Measurements from ENCODE around the gene DNMT1.
"Not testable (repeated sequence)": the region's sequence is repeated elsewhere in the genome, so short reads cannot be mapped to it uniquely, and the experiment has no call there.

DNMT1 gene
- total RNA-seq: 183 to 229 reads per million in 2 donors

DNA sequence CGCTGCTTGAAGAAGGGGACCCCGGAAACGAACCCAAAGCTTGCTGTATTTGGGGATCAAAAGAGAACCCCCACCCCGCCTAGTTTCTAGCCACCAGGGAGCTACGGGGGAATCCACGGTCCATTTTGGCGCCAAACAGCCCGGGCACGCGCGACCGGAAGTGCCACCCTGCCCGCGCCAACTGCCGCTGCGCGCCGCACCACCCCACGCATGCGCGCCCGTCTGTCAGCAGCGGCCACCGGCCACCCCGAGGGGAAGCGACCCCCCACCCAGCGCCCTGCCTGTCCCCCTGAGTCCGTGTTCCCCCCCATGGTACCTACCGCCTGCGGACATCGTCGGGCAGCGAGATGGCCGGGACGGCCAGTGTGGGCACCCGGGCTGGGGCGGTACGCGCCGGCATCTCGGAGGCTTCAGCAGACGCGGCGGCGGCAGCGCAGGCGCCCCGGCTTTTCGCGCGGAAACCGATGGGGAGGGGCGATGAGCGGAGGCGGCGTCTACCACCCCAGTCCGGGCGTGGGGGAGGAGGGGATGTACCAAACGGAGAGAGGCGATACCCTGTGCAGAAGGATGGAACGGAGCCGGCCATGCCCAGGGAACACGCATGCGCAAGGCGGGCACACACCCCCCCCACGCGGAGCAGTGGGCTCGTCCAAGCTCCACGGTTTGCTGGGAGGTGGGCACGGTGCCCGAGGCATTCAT, at the start of gene DNMT1:
Gene DNMT1 (minus strand): TSS at position 454 of the 699 bp plus-strand sequence. CDS start 54 bp downstream, at position 400.
- DNase-seq: peak; percentile 86 to 98 (median 94)

DNA sequence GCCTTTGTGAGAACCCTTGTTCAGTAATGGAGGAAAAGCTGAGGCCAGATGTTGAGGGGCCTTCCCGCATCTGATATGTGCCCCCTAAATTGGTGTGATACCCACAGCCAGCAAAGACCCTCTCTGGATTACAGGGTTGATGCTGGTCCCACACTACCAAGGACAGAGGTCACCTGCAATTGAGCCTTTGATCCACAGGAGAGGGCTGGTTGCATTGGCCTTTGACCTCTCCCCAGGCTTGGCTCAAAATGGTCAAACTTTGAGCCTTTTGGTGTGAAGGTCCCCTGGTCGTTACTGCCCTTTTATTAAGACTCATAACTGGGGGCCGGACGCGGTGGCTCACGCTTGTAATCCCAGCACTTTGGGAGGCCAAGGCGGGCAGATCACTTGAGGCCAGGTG, 48.9 kb upstream of the DNMT1 start:
- DNase-seq: no peak

DNA sequence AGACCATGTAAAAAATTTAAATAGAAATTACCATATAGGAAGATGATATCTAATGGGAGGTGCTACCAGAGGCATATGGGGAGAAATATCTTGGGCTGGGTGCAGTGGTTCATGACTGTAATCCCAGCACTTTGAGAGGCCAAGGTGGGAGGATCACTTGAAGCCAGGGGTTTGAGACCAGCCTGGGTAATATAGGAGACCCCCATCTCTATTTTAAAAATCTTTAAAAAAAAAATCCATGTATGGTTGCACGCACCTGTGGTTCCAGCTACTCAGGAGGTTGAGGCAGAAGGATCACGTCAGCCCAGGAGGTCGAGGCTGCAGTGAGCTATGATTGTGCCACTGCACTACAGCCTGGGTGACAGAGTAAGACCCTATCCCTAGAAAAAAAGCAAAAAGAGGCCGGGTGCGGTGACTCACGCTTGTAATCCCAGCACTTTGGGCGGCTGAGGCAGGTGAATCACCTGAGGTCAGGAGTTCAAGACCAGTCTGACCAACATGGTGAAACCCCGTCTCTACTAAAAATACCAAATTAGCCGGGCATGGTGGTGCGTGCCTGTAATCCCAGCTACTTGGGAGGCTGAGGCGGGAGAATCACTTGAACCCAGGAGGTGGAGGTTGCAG, 47.2 kb upstream of the DNMT1 start:
- DNase-seq: not testable (repeated sequence)

DNA sequence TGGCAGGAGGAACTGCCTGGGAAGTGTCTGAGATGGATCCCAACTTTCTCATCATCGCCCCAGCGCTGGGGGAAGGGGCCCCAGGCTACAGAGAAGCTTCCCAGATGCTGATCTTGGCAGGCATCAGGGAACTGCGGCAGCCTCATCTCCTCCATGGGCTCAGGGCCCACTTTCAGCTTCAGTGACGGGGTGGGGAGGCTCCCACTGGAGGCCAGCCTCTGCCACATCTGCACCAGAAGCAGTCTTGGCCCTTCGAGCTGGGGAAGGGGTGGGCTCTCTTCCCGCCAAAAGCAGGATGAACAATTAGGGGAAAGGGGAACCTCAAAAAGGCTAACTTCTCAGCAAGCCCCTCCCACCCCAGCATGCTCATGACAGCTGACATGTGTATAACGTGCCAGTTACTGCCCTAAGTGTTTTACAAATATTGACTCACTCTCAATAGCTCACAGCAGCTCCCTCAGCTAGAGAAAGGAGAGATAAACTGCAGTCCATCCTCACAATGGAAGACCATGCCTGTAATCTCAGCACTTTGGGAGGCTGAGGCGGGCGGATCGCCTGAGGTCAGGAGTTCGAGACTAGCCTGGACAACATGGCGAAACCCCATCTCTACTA, 43.5 kb upstream of the DNMT1 start:
- DNase-seq: peak in 1 of 5 experiments; percentile 37

DNA sequence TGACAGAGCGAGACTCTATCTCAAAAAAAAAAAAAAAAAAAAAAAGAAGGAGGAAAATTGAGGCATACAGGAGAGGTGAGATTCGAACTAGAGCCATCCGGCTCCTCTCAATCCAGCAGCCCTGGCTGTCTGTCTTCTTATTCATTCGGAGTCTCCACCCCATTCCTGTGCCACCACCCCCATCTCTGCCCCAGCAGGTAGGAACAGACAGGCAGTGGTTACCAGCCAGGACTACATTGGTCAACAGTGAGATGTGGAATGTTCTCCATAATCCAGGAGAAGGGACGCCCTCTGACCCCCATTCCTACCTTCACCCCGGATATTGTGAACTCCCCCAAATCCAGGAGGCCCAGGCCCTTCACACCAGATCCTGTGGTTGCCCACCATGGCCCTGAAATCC, 42.9 kb upstream of the DNMT1 start:
- no peak for DNase-seq

DNA sequence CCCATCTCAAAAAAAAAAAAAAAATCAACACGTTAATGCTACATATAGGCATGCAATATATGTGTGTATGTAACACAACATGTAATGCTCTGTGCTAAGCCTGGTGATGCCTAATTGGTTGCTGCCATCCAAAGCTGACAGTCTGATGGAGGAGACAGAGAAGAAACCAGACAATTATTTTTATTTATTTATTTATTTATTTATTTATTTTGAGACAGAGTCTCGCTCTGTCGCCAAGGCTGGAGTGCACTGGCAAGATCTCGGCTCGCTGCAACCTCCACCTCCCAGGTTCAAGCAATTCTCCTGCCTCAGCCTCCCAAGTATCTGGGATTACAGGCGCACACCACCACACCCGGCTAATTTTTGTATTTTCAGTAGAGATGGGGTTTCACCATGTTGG, 40.7 kb upstream of the DNMT1 start:
- DNase-seq: not testable (repeated sequence)

DNA sequence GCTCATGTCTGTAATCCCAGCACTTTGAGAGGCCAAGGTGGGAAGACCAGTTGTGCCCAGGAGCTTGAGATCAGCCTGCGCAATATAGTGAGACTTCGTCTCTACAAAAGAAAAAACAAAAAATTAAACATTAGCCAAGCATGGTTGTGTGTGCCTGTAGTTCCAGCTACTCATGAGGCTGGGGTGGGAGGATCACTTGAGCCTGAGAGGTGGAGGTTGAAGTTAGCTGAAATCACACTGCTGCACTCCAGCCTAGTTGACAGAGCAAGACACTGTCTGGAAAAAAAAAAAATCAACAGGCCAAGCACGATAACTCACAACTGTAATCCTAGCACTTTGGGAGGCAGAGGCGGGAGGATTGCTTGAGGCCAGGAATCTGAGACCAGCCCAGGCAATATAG, 40.2 kb upstream of the DNMT1 start:
- no peak for DNase-seq

DNA sequence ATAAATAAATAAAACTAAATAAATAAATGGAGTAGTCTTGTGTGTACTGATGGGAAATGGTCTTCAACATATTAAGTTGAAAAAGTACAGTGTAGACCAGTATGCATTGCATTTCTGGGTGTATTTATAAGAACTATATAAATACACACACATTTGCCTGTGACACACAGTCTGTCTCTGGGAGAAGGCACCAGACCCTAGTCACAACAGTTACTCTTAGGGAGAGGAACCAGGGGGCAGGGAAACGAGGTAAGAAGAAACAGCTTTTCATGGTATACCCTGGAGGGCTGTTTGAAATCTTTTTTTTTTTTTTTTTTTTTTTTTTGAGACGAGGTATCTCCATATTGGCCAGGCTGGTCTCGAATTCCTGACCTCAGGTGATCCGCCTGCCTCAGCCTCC, 39.2 kb upstream of the DNMT1 start:
- DNase-seq: no peak

DNA sequence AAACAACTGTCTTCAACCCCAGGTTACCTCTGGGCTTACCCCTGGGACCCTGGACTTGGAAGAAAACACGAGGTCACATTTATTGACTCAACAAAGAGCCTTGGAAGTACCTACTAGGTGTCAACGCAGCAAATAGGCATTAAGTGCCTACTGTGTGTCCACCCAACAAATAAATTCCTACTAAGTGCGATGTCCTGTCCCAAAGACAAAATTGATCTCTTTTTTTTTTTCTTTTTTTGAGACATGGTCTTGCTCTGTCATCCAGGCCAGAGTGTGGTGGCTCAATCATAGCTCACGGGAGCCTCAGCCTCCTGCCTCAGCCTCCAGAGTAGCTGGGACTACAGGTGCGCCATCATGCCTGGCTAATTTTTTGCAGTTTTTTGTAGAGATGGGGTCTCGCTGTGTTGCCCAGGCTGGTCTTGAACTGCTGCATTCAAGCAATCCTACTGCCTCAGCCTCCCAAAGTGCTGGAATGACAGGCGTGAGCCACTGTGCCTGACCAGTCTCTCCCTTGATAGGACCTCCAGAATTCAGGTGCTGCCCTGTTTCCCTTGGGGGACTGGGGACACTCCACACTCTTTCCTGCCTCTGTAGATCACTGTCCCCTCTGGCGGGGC, 37.0 kb upstream of the DNMT1 start:
- no peak for DNase-seq

DNA sequence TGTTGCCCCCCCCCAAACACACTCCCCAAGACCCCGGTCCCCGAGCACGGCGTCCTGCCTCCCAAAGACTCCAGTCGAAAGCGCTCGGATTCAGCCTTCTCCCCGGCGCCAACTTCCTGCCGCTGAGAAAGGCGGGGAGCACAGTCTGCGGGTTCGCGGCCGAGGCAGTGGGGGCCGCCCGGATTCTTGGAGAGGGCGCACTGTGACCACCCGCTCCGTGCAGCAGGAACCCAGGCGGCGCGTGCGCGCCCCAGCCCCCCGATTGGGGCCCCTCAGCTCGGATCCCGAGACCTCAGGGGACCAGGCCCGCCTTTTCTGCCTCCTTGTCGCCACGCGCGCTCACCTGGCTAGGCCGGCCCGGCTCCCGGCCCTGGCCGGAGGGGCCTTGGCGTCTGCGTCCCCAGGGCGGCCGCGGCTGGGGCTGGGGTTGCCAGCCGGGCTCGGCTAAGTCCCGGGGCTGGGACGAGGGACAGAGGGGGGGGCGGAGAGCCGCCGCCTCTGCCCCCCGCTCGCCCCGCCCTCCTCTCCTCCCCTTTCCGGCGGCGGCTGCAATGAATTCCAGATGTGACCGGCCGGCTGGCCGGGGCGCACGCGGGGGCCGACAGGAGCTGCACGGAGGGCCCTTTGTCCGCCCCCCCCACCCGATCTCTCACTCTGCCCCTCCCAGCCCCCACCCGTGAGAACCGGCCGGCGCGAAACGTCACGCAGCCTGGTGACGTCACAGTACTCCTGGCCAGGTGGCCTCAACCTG, 36.3 kb upstream of the DNMT1 start, which contains the start of gene S1PR2:
Gene S1PR2 (minus strand): TSS at position 471 of the 751 bp plus-strand sequence. CDS start 6,426 bp downstream, outside the sequence.
- peak; percentile 54 to 71 (median 68) for DNase-seq

DNA sequence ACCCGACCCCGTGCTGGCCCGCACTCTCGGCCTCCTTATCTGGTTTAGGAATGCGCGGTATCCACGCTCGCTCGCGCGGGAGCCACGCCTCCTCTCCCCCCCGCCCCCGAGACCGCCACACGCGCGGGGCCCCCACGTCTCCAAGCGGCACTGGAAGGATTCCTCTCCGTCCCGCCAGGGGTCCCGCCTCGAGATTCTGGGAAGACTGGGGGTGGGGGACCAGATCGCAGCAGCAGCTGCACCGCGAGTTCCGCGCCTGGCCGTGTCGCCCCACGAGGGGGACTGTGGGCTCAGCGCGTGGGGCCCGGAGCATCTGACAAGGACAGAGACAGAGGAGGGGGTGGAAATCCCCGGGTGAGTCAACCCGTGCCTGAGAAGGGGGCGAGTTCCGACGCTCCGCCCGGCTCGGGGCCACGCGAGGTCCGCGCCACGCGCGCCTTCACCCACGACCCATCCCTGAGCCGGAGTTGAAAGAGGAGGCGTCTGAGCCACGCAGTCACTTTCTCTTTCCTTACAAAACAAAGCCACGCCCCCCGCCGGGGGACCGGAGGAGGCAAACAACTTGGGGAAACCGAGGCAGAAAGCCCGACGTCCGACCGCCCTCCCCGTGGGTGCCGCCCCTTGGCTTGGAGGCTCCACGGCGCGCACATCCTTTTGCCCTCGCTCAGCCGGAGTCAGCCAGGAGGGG, 35.6 kb upstream of the DNMT1 start:
- DNase-seq: peak; percentile 41 to 73 (median 55)

DNA sequence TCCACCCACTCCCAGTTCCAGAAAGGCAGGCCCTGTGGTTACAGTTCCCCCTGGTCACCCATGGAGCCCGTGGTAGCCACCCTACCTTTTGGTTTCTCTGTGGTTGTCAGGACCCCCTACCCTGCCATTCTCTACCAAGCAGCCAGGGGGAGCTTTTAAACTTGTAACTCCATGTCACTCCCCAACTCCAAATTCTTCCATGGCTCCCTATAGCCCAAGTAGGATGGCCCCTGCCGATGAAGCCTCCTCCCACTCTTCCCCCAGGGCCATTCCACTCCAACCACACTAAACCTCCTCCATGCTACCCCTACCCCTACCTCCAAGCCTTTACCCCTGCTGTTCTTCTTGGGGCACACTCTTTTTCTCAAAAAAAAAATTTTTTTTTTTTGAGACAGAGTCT, 34.2 kb upstream of the DNMT1 start:
- DNase-seq: peak in 4 of 5 experiments; percentile 3 to 62 (median 30)

DNA sequence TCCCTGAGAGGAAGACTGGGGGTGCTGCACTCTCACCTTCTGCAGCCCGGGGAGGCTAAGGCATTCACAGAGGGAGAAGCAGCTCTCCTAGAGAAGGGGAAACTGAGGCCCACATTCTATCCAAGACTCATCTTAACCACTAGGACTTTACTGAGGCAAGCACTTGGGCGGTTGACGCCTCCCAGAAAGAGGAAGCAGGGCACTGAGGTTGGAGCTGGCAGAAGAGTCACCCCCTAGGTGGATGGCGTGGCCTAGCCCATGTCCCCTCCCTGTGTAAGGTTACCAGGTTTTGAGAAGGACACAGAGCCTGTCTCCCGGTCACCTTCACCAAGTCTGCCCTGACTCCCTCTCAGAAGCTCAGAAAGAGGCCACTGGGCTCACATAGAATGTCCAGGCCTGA, 33.6 kb upstream of the DNMT1 start:
- DNase-seq: no peak

DNA sequence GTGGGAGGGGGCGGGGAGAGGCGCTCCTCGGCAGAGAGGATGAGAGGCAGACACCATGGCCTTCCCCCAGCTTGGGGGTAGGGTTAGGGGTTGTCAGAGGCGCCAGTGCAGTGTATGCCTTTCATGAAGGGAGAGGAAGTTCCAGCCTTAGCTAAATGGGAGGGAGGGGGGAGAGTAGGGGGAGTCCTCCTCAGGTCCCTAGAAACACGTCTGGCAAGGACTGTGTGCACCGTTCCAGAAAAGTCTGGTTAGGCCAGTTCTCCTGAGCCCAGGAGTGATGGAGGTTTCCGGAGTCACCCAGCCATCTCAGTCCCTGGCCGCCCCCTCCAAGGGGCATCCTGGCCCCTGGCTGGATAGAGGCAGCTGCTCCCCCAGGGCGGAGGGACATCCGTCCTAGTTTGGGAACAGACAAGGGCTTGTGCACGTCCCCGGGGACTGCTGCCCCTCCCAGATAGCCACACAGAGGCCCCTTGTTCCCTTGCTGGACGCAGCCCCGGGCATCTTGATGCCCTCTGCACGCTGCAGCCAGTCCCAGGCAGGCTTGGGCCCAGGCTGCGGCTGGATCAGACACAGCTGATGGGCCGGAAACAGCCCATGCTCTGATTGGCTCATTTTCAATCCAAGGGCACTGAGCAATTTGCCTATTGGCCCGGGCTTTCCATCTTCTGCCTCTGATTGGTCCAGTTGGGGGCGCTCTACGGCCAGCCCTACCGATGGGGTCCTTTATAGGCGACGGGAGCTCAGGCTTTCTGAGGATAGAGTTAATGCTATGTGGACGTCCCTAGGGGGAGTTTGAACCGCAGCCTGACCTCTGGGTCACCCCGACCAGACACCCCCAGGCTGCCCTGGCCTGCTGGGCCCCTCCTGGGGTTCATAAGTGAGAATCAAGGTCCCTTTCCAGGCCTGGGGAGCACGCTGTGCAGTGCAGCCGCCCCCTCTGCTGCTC, 32.5 kb upstream of the DNMT1 start:
- no peak for DNase-seq

DNA sequence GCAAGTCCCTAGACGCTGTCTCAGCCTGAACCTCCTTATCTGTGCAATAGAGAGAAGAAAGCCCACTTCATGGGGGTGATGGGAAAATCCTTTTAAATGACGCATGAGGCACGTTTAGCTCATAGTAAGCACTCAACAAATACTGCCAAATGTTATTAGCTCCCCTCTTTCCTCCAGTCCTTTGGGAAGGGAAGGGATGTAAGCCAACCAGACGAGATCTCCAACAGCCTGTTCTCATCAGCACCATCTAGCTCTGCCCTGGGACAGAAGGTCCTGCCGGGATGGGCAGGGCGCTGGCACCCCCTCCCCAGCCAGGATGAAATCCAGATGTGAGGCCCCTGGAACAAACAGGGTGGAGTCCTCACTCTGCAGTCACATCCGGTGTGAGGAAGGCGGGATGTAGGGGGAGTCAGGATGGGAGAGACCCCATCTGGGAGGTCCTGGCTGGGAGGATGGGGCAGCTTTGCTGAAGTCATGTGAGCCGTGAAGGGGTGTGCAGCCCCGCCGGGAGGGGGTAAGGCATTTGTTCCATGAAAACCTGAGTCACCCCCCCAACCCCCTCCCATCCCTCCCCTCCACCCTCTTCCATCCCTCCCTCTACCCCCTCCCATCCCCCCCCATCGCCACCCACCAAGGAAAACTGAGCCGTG, 31.7 kb upstream of the DNMT1 start:
- no peak for DNase-seq

DNA sequence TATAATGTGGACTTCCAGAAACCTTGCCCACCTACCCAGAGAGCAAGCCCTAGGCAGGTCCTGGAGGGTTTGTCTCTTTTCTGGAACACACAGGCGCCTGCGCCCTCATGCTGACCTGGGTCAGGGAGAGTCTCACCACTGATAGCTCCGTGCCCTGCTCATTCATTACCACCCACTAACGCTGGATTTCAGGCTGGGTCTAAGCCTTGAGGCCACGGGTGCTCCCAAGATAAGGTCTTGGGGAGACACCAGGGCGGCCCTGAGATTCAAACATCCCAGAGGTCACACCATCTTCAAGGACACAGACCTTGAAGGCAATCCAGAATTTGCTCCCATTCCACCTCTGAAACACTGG, 31.2 kb upstream of the DNMT1 start:
- DNase-seq: no peak

DNA sequence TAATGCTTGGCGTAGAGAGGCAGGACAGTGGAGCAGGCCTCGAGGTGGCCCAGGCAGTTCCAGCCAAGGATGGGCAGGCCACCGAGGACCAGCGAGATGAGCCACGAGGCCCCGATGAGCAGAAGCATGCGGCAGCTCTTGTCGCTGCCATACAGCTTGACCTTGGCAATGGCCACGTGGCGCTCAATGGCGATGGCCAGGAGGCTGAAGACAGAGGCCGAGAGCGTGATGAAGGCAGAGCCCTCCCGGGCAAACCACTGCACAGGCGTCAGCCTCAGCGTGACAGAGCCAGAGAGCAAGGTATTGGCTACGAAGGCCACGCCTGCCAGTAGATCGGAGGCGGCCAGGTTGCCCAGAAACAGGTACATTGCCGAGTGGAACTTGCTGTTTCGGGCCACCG, 29.6 kb upstream of the DNMT1 start:
- DNase-seq: no peak

DNA sequence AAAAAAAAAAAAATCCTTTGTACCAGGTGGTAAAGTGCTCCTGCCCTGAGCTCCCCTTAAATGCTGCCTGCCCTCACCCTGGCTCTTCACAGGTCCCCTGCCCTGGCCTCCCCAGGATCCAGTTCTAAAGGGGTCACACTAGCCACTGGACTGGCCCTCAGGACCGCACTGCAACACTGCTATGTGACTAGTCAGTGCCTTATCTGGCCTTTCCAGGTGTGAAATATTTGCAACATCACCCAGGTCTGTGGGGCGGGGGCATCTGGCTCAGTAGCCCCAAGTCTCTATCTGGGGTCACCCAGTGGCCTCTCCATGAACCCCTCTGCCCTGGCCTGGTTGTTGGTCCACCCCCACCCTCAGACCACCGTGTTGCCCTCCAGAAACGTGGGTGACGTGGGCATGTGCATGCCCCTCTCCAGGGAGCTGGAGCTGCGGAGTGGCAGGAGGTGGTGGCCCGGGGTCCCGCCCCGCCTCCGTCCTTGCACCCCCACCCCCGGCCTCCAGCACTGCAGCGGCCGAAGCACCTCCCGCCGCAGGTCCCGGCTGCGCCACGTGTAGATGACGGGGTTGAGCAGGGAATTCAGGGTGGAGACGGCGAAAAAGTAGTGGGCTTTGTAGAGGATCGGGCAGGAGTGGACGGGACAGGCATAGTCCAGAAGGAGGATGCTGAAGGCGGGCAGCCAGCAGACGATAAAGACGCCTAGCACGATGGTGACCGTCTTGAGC, 28.9 kb upstream of the DNMT1 start:
- no peak for DNase-seq

DNA sequence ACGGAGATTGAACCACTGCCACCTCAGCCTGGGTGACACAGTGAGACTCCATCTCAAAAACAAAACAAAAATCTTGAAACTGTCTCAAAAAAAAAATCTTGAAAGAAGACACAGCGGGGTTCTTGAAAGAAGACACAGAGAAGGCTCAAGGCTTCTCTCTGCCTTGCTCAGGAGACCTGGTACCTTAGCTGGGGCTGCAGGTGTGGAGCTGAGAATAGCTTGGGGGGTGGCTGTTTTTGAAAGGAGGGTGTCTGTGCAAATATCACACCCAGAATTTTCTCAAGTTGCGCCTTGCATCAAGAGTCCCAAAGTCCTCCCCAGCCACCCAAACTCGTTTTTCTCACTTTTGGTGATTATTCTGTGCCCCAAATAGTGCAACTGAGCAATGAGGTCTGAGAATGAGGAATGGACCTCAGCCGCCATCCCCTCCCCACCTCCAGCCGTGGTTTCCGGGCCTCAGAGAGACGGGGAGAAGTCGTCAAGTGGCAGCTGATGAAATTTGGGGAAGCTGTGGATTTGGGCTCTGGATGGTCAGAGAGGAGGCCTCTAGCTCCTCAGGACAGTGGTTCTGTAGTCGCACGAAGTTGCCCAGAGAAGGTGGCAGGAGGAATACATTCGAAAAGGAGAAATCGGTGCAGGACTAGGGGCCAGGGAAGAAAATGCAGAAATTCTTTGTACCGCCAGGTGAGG, 27.6 kb upstream of the DNMT1 start:
- no peak for DNase-seq

All from T-helper 2 cell (primary cell).